ENCODE data around the gene SIM1.

The SIM1 gene

DNA sequence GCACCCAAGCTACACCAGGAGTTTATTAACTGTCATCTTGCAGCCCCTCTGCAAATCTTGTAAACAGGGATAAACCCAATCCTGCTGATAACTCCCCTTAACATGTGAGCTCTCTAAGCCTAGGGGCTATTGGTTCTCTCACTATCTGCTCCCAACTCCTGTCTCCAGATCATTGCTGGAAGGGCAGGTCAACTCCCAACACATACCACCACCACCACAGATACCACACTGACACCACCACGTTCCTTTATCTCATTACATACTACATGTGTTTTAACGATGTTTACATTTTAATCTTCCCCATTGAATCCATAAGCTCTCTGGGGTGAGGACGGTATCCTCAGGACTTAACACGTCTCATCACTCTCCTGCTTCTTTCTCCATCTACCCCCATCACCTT is 51.8 kb downstream of the SIM1 start:
- POLR2A ChIA-PET = no interaction called here
- Histone ChIP-seq H3K9me3 (ENCODE audit: control insufficient read depth, insufficient read depth, low read depth, low read length) (no peaks in the 10 kb centered on the region), H3K4me1 (ENCODE audit: control insufficient read depth, insufficient read depth, low read length) (peaks cover 3% of the 10 kb centered on the region; the same call in 1 of the 2 replicates), H3K36me3 (ENCODE audit: control insufficient read depth in 2 of 2, insufficient read depth in 1 of 2, low read length in 2 of 2) (no peaks in the 10 kb centered on the region; a peak in 1 of 3 replicates), H3K4me3 (ENCODE audit: low read depth, low read length) (no peak overlapping the region), H3K27ac (ENCODE audit: extremely low read depth, low read depth, low read length) (no peak overlapping the region)
- TF ChIP-seq, protein P1, sequence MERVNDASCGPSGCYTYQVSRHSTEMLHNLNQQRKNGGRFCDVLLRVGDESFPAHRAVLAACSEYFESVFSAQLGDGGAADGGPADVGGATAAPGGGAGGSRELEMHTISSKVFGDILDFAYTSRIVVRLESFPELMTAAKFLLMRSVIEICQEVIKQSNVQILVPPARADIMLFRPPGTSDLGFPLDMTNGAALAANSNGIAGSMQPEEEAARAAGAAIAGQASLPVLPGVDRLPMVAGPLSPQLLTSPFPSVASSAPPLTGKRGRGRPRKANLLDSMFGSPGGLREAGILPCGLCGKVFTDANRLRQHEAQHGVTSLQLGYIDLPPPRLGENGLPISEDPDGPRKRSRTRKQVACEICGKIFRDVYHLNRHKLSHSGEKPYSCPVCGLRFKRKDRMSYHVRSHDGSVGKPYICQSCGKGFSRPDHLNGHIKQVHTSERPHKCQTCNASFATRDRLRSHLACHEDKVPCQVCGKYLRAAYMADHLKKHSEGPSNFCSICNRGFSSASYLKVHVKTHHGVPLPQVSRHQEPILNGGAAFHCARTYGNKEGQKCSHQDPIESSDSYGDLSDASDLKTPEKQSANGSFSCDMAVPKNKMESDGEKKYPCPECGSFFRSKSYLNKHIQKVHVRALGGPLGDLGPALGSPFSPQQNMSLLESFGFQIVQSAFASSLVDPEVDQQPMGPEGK (tag by site-specific recombination; IDR thresholded peaks at IDR 0.05) = no peak
- no peak for TF ChIP-seq ZFP37 (tag by site-specific recombination; IDR thresholded peaks at IDR 0.05)
- TF ChIP-seq ZNF426 (tag by site-specific recombination; IDR thresholded peaks at IDR 0.05) = no peak
- no peak for TF ChIP-seq ZNF184 (tag by site-specific recombination; IDR thresholded peaks at IDR 0.05)
- no peak for TF ChIP-seq ZBTB8A (tag by site-specific recombination; IDR thresholded peaks at IDR 0.05)
- TF ChIP-seq GLIS1 (tag by site-specific recombination; IDR thresholded peaks at IDR 0.05) = no peak
- TF ChIP-seq, protein P2, sequence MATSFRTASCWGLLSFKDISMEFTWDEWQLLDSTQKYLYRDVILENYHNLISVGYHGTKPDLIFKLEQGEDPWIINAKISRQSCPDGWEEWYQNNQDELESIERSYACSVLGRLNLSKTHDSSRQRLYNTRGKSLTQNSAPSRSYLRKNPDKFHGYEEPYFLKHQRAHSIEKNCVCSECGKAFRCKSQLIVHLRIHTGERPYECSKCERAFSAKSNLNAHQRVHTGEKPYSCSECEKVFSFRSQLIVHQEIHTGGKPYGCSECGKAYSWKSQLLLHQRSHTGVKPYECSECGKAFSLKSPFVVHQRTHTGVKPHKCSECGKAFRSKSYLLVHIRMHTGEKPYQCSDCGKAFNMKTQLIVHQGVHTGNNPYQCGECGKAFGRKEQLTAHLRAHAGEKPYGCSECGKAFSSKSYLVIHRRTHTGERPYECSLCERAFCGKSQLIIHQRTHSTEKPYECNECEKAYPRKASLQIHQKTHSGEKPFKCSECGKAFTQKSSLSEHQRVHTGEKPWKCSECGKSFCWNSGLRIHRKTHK (tag by site-specific recombination; IDR thresholded peaks at IDR 0.05) = no peak
- no peak for TF ChIP-seq ZNF354C (tag by site-specific recombination; IDR thresholded peaks at IDR 0.05; ENCODE audit: borderline replicate concordance, low read depth)
- CTCF ChIA-PET = no interaction called here

- no peak overlapping the region for H3K4me3 ChIP-seq (ENCODE audit: low read depth, low read length)
- H3K4me1 ChIP-seq (ENCODE audit: control insufficient read depth, insufficient read depth, low read length) = no peaks in the 10 kb centered on the region
- no peaks in the 10 kb centered on the region for H3K9me3 ChIP-seq (ENCODE audit: control insufficient read depth, insufficient read depth, low read depth, low read length)
- CTCF ChIA-PET = interaction anchor here (0.7 kb wide), 1 partner anchor 41 kb away, joined by 6 read pairs; no protein-coding TSS in a partner anchor
- H3K27ac ChIP-seq (ENCODE audit: extremely low read depth, low read depth, low read length) = no peak overlapping the region
- H3K36me3 ChIP-seq (ENCODE audit: control insufficient read depth in 2 of 2, insufficient read depth in 1 of 2, low read length in 2 of 2) = no peaks in the 10 kb centered on the region
- TF ChIP-seq ZNF341 (tag by site-specific recombination; IDR thresholded peaks at IDR 0.05; ENCODE audit: low read depth) (no peak), ZIC2 (tag by site-specific recombination; IDR thresholded peaks at IDR 0.05) (no peak), ZNF76 (tag by site-specific recombination; IDR thresholded peaks at IDR 0.05; ENCODE audit: borderline replicate concordance, low read depth) (no peak), ZBTB26 (tag by site-specific recombination; optimal IDR thresholded peaks at IDR 0.05) (no peak), ZNF10 (tag by site-specific recombination; IDR thresholded peaks at IDR 0.05) (no peak), ZNF792 (tag by site-specific recombination; IDR thresholded peaks at IDR 0.05) (no peak), ZNF404 (tag by site-specific recombination; IDR thresholded peaks at IDR 0.05) (no peak), ZNF202 (tag by site-specific recombination; IDR thresholded peaks at IDR 0.05; ENCODE audit: borderline replicate concordance) (no peak), ZNF670 (tag by site-specific recombination; IDR thresholded peaks at IDR 0.05; ENCODE audit: low read depth) (no peak), ZNF157 (tag by site-specific recombination; IDR thresholded peaks at IDR 0.05) (no peak), ZNF677 (tag by site-specific recombination; IDR thresholded peaks at IDR 0.05) (no peak), ZNF16 (tag by site-specific recombination; IDR thresholded peaks at IDR 0.05; ENCODE audit: low read depth) (no peak), ZBTB1 (tag by site-specific recombination; IDR thresholded peaks at IDR 0.05) (no peak), SETDB1 (IDR thresholded peaks at IDR 0.05; ENCODE audit: insufficient read length, low read length) (no peak)
- TF ChIP-seq, protein P3, sequence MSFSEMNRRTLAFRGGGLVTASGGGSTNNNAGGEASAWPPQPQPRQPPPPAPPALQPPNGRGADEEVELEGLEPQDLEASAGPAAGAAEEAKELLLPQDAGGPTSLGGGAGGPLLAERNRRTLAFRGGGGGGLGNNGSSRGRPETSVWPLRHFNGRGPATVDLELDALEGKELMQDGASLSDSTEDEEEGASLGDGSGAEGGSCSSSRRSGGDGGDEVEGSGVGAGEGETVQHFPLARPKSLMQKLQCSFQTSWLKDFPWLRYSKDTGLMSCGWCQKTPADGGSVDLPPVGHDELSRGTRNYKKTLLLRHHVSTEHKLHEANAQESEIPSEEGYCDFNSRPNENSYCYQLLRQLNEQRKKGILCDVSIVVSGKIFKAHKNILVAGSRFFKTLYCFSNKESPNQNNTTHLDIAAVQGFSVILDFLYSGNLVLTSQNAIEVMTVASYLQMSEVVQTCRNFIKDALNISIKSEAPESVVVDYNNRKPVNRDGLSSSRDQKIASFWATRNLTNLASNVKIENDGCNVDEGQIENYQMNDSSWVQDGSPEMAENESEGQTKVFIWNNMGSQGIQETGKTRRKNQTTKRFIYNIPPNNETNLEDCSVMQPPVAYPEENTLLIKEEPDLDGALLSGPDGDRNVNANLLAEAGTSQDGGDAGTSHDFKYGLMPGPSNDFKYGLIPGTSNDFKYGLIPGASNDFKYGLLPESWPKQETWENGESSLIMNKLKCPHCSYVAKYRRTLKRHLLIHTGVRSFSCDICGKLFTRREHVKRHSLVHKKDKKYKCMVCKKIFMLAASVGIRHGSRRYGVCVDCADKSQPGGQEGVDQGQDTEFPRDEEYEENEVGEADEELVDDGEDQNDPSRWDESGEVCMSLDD (tag by site-specific recombination; IDR thresholded peaks at IDR 0.05) = no peak
- TF ChIP-seq, protein P4, sequence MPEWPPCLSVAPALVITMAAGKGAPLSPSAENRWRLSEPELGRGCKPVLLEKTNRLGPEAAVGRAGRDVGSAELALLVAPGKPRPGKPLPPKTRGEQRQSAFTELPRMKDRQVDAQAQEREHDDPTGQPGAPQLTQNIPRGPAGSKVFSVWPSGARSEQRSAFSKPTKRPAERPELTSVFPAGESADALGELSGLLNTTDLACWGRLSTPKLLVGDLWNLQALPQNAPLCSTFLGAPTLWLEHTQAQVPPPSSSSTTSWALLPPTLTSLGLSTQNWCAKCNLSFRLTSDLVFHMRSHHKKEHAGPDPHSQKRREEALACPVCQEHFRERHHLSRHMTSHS (tag by site-specific recombination; IDR thresholded peaks at IDR 0.05) = no peak
- TF ChIP-seq, protein P5, sequence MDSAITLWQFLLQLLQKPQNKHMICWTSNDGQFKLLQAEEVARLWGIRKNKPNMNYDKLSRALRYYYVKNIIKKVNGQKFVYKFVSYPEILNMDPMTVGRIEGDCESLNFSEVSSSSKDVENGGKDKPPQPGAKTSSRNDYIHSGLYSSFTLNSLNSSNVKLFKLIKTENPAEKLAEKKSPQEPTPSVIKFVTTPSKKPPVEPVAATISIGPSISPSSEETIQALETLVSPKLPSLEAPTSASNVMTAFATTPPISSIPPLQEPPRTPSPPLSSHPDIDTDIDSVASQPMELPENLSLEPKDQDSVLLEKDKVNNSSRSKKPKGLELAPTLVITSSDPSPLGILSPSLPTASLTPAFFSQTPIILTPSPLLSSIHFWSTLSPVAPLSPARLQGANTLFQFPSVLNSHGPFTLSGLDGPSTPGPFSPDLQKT (IDR thresholded peaks at IDR 0.05; ENCODE audit: borderline replicate concordance, low read depth, low read length) = no peak
- POLR2A ChIA-PET = no interaction called here
Observed at GRCh38 chr6:100404051-100404450, 60.7 kb downstream of the SIM1 start.

All from HEK293 (cell line).